Measurements from ENCODE around the gene ZNF81.
"Not testable (repeated sequence)": the region's sequence is repeated elsewhere in the genome, so short reads cannot be mapped to it uniquely, and the experiment has no call there.

The ZNF81 gene

DNA sequence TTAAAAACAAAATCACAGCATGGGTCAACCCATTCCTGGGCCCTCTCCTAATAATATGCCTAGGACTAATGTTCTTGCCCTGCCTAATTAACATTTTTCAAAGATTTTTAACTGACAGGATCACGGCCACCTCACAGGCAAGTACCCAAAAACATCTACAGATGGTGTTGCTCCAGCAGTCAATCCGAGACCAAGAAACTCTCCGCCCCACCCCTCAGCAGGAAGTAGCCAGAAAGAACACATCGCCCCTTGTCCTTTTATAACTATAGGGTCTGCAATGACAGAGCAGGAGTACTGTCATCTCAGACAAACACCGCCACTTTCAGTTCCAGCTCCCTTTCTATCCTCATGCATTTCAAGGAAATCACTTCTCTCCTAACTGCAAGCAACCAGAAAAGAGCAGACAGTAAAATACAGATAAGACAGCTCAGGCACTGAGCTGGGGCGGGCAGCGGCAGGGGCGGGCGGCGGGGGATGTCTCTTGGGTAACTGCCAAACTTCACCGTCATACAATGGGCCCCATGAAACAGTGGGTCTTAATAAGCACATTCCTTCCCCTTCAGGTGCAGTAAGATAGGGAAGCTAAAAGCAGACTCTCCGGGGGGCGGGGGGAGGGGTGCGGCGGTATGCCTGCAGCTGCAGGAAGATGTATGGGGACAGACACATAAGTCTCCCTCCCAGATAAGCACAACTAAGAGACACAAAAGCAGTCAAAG, 99.7 kb downstream of the ZNF81 start:
- H3K4me1 ChIP-seq (ENCODE audit: control insufficient read depth, insufficient read depth, low read length), result no peaks in the 10 kb centered on the region
- no peaks in the 10 kb centered on the region for H3K27me3 ChIP-seq (ENCODE audit: control insufficient read depth, insufficient read depth, low read length)
- H3K36me3 ChIP-seq (ENCODE audit: insufficient read depth, low read length), result no peaks in the 10 kb centered on the region
- H3K4me2 ChIP-seq (ENCODE audit: low read length), result no peak overlapping the region
- no peak overlapping the region for H3K4me3 ChIP-seq (ENCODE audit: low read length)
- H3K9ac ChIP-seq (ENCODE audit: low read depth, low read length), result no peak overlapping the region
- H3K9me3 ChIP-seq (replicated peaks; ENCODE audit: low read length), result no peaks in the 10 kb centered on the region

GRCh38 chrX:47936940-47937317, 100.2 kb downstream of the ZNF81 start:
- Histone ChIP-seq H3K4me1 (ENCODE audit: control insufficient read depth, insufficient read depth, low read length) (no peaks in the 10 kb centered on the region), H3K27me3 (ENCODE audit: control insufficient read depth, insufficient read depth, low read length) (no peaks in the 10 kb centered on the region), H3K36me3 (ENCODE audit: insufficient read depth, low read length) (no peaks in the 10 kb centered on the region), H3K4me2 (ENCODE audit: low read length) (no peak overlapping the region), H3K4me3 (ENCODE audit: low read length) (no peak overlapping the region), H3K9ac (ENCODE audit: low read depth, low read length) (no peak overlapping the region), H3K9me3 (replicated peaks; ENCODE audit: low read length) (no peaks in the 10 kb centered on the region)

- Histone ChIP-seq H3K4me3 (ENCODE audit: low read length) (no peak overlapping the region), H3K9ac (ENCODE audit: low read depth, low read length) (no peak overlapping the region), H3K4me2 (ENCODE audit: low read length) (no peak overlapping the region), H3K9me3 (replicated peaks; ENCODE audit: low read length) (no peaks in the 10 kb centered on the region), H3K4me1 (ENCODE audit: control insufficient read depth, insufficient read depth, low read length) (no peaks in the 10 kb centered on the region), H3K36me3 (ENCODE audit: insufficient read depth, low read length) (no peaks in the 10 kb centered on the region), H3K27me3 (ENCODE audit: control insufficient read depth, insufficient read depth, low read length) (no peaks in the 10 kb centered on the region)
Measured at GRCh38 chrX:47940448-47940847, 103.7 kb downstream of the ZNF81 start.

DNA sequence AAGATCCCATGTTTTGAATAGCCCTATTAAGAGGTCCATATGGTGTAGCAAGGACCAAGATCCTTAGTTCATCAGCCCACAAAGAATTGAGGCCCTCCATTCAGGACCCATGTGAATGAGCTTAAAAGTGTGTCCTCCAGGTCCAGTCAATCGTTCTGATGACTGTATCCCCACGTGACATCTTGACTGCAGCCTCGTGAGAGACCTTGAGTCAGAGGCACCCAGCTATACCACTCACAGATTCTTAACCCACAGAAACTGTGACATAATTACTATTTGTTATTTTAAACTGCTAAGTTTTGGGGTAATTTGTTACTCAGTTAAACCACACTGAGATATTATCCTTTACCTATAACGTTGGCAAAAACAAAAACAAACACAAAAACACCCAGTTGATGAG, 104.7 kb downstream of the ZNF81 start:
- no peaks in the 10 kb centered on the region for H3K9me3 ChIP-seq (replicated peaks; ENCODE audit: low read length)
- H3K4me2 ChIP-seq (ENCODE audit: low read length), result no peak overlapping the region
- no peaks in the 10 kb centered on the region for H3K27me3 ChIP-seq (ENCODE audit: control insufficient read depth, insufficient read depth, low read length)
- no peak overlapping the region for H3K9ac ChIP-seq (ENCODE audit: low read depth, low read length)
- H3K4me1 ChIP-seq (ENCODE audit: control insufficient read depth, insufficient read depth, low read length), result no peaks in the 10 kb centered on the region
- H3K36me3 ChIP-seq (ENCODE audit: insufficient read depth, low read length), result no peaks in the 10 kb centered on the region
- H3K4me3 ChIP-seq (ENCODE audit: low read length), result no peak overlapping the region

- H3K36me3 ChIP-seq (ENCODE audit: insufficient read depth, low read length); H3K4me3 ChIP-seq (ENCODE audit: low read length); H3K9ac ChIP-seq (ENCODE audit: low read depth, low read length); H3K27me3 ChIP-seq (ENCODE audit: control insufficient read depth, insufficient read depth, low read length); H3K9me3 ChIP-seq (replicated peaks; ENCODE audit: low read length); H3K4me2 ChIP-seq (ENCODE audit: low read length); H3K4me1 ChIP-seq (ENCODE audit: control insufficient read depth, insufficient read depth, low read length): not testable (repeated sequence)
Measured at GRCh38 chrX:47955295-47955694, 118.6 kb downstream of the ZNF81 start.

- no peak overlapping the region for H3K4me3 ChIP-seq (ENCODE audit: low read length)
Measured at GRCh38 chrX:47956016-47956415, 119.3 kb downstream of the ZNF81 start.

DNA sequence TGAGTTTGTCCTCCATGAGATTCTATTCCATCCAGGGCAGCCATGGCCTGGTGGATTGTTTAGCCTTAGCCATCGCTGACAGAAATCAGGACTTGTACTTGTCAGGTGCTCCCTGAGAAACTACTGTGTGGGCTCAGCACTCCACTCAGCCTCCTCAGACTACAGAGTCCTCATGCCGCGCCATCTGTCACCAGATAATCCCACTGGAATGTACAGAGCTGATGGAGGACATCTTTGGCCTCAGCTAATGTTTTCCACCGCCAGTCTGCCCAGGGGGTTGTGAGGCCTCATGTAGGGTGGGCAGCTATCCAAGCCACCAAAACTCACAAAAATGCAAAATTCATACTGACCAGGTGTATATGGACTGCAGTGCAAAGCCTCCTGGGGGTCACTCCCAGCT, 121.5 kb downstream of the ZNF81 start:
- H3K4me1 ChIP-seq (ENCODE audit: control insufficient read depth, insufficient read depth, low read length); H3K4me2 ChIP-seq (ENCODE audit: low read length); H3K9me3 ChIP-seq (replicated peaks; ENCODE audit: low read length); H3K4me3 ChIP-seq (ENCODE audit: low read length); H3K27me3 ChIP-seq (ENCODE audit: control insufficient read depth, insufficient read depth, low read length); H3K36me3 ChIP-seq (ENCODE audit: insufficient read depth, low read length); H3K9ac ChIP-seq (ENCODE audit: low read depth, low read length): not testable (repeated sequence)

More at GRCh38 chrX:47956016-47956415, 119.3 kb downstream of the ZNF81 start:
- no peaks in the 10 kb centered on the region for H3K36me3 ChIP-seq (ENCODE audit: insufficient read depth, low read length)
- peaks cover 3% of the 10 kb centered on the region for H3K9me3 ChIP-seq (replicated peaks; ENCODE audit: low read length)
- no peak overlapping the region for H3K9ac ChIP-seq (ENCODE audit: low read depth, low read length)
- H3K27me3 ChIP-seq (ENCODE audit: control insufficient read depth, insufficient read depth, low read length), result no peaks in the 10 kb centered on the region
- H3K4me2 ChIP-seq (ENCODE audit: low read length), result no peak overlapping the region
- no peaks in the 10 kb centered on the region for H3K4me1 ChIP-seq (ENCODE audit: control insufficient read depth, insufficient read depth, low read length)

- H3K4me3 ChIP-seq (ENCODE audit: low read length), result no peak overlapping the region
- H3K36me3 ChIP-seq (ENCODE audit: insufficient read depth, low read length), result no peaks in the 10 kb centered on the region
- no peaks in the 10 kb centered on the region for H3K27me3 ChIP-seq (ENCODE audit: control insufficient read depth, insufficient read depth, low read length)
- no peak overlapping the region for H3K4me2 ChIP-seq (ENCODE audit: low read length)
- no peaks in the 10 kb centered on the region for H3K4me1 ChIP-seq (ENCODE audit: control insufficient read depth, insufficient read depth, low read length)
- no peaks in the 10 kb centered on the region for H3K9me3 ChIP-seq (replicated peaks; ENCODE audit: low read length)
- no peak overlapping the region for H3K9ac ChIP-seq (ENCODE audit: low read depth, low read length)
Measured at GRCh38 chrX:47958761-47959342, 122.2 kb downstream of the ZNF81 start.

DNA sequence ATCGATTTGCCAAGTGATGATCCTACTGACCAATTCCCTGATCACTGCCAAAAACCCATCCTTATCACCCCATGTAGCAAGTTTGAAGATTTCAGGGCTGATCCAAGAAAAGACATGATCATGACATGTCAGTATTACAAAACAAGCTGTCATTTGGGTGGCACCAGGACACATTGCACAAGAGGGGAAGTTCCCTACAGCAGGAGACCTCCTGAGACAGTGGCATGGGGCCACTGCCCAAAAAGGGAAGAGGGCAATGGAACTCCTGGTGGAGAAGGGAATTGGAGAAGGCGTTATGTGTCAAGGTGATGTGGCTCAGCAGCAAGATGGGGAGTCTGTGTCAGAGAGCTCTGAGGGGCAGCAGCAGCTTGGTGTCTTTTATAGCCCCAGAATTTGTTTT, 123.7 kb downstream of the ZNF81 start:
- Histone ChIP-seq H3K4me2 (ENCODE audit: low read length) (no peak overlapping the region), H3K9me3 (replicated peaks; ENCODE audit: low read length) (no peaks in the 10 kb centered on the region), H3K4me3 (ENCODE audit: low read length) (no peak overlapping the region), H3K27me3 (ENCODE audit: control insufficient read depth, insufficient read depth, low read length) (no peaks in the 10 kb centered on the region), H3K4me1 (ENCODE audit: control insufficient read depth, insufficient read depth, low read length) (no peaks in the 10 kb centered on the region), H3K9ac (ENCODE audit: low read depth, low read length) (no peak overlapping the region), H3K36me3 (ENCODE audit: insufficient read depth, low read length) (no peaks in the 10 kb centered on the region)

- not testable (repeated sequence) for H3K9ac ChIP-seq (ENCODE audit: low read depth, low read length); H3K36me3 ChIP-seq (ENCODE audit: insufficient read depth, low read length); H3K9me3 ChIP-seq (replicated peaks; ENCODE audit: low read length); H3K27me3 ChIP-seq (ENCODE audit: control insufficient read depth, insufficient read depth, low read length); H3K4me3 ChIP-seq (ENCODE audit: low read length); H3K4me1 ChIP-seq (ENCODE audit: control insufficient read depth, insufficient read depth, low read length); H3K4me2 ChIP-seq (ENCODE audit: low read length)
Measured at GRCh38 chrX:47961830-47962229, 125.1 kb downstream of the ZNF81 start.

DNA sequence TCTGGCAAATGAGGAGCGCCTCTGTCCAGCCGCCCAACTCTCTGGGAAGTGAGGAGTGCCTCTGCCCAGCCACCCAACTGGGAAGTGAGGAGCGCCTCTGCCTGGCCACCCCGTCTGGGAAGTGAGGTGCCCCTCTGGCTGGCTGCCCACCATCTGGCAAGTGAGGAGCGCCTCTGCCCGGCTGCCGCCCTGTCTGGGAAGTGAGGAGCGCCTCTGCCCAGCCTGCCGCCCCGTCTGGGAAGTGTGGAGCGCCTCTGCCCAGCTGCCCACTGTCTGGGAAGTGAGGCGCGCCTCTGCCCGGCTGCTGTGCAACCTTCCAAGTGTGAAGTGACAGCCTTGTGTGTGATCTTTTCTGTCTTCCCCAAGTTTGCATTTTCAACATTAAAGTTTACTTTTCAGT, 128.8 kb downstream of the ZNF81 start:
- not testable (repeated sequence) for H3K27me3 ChIP-seq (ENCODE audit: control insufficient read depth, insufficient read depth, low read length); H3K9me3 ChIP-seq (replicated peaks; ENCODE audit: low read length); H3K4me1 ChIP-seq (ENCODE audit: control insufficient read depth, insufficient read depth, low read length); H3K9ac ChIP-seq (ENCODE audit: low read depth, low read length); H3K4me3 ChIP-seq (ENCODE audit: low read length); H3K36me3 ChIP-seq (ENCODE audit: insufficient read depth, low read length); H3K4me2 ChIP-seq (ENCODE audit: low read length)

Measured in skeletal muscle satellite cell (primary cell).